Ishikawa (cell line): Measurements from ENCODE around the gene PPT2.

Experiments used
- CEBPB ChIP-seq: IDR thresholded peaks from 2 replicates; pipeline ENCODE4 v1.6.1; 2012
- EGR1 ChIP-seq: IDR thresholded peaks from 2 replicates; pipeline ENCODE4 v1.6.1; 2012
- EP300 ChIP-seq: IDR thresholded peaks from 2 replicates; pipeline ENCODE4 v1.6.1; 2012; ENCODE audit warnings: borderline replicate concordance
- FOXM1 ChIP-seq: IDR thresholded peaks from 2 replicates; pipeline ENCODE4 v1.6.1; 2012; ENCODE audit warnings: low read depth, borderline replicate concordance
- MAX ChIP-seq: IDR thresholded peaks from 2 replicates; pipeline ENCODE4 v1.6.1; 2012
- NFIC ChIP-seq: IDR thresholded peaks from 2 replicates; pipeline ENCODE4 v1.6.1; 2012
- RAD21 ChIP-seq: IDR thresholded peaks from 2 replicates; pipeline ENCODE4 v1.6.1; 2012; ENCODE audit warnings: low read depth
- REST ChIP-seq: IDR thresholded peaks from 2 replicates; pipeline ENCODE4 v1.6.1; 2012; ENCODE audit warnings: low read depth, mild to moderate bottlenecking
- TAF1 ChIP-seq: IDR thresholded peaks from 2 replicates; pipeline ENCODE4 v1.6.1; 2012; ENCODE audit warnings: low read depth, mild to moderate bottlenecking
- TEAD4 ChIP-seq: IDR thresholded peaks from 2 replicates; pipeline ENCODE4 v1.6.1; 2012
- USF1 ChIP-seq: IDR thresholded peaks from 2 replicates; pipeline ENCODE4 v1.6.1; 2012

- TF ChIP-seq TAF1, result no peak
- TF ChIP-seq EGR1, result no peak
- TF ChIP-seq CEBPB, result no peak
- no peak; the same call in 1 of the 2 replicates for TF ChIP-seq RAD21
- TF ChIP-seq MAX, result no peak
- TF ChIP-seq USF1, result no peak
- peak; percentile 59; the same call in 1 of the 2 replicates for TF ChIP-seq TEAD4
- no peak for TF ChIP-seq FOXM1
- no peak for TF ChIP-seq EP300
- no peak for TF ChIP-seq REST
- no peak for TF ChIP-seq NFIC
Measured at GRCh38 chr6:32194825-32195651, 41.1 kb downstream of the PPT2 start.
